ENCODE measurements around the gene MLXIP.

GRCh38 chr12:122064025-122064777 is 14.4 kb upstream of the MLXIP start:
- TF ChIP-seq CTCF (IDR thresholded peaks at IDR 0.05; ENCODE audit: insufficient read depth, low read length, poor library complexity, severe bottlenecking) (peak; percentile 48), EZH2phosphoT487 (conservative IDR thresholded peaks at IDR 0.05; ENCODE audit: low read length) (no peak)
